VCaP (cell line): Measurements from ENCODE around the gene ACAP2.
"Not testable (repeated sequence)": the region's sequence is repeated elsewhere in the genome, so short reads cannot be mapped to it uniquely, and the experiment has no call there.

Experiments
- H3K27ac ChIP-seq: fragments of 450-650 bp; 2 replicates; pipeline ENCODE4 v1.5.1; 2017
- TF ChIP-seq, protein P1 (sequence below): fragments of 450-650 bp; conservative IDR thresholded peaks from 2 replicates; pipeline ENCODE4 v1.5.1; 2017; ENCODE audit warnings: mild to moderate bottlenecking, moderate library complexity

ACAP2 gene, protein sequence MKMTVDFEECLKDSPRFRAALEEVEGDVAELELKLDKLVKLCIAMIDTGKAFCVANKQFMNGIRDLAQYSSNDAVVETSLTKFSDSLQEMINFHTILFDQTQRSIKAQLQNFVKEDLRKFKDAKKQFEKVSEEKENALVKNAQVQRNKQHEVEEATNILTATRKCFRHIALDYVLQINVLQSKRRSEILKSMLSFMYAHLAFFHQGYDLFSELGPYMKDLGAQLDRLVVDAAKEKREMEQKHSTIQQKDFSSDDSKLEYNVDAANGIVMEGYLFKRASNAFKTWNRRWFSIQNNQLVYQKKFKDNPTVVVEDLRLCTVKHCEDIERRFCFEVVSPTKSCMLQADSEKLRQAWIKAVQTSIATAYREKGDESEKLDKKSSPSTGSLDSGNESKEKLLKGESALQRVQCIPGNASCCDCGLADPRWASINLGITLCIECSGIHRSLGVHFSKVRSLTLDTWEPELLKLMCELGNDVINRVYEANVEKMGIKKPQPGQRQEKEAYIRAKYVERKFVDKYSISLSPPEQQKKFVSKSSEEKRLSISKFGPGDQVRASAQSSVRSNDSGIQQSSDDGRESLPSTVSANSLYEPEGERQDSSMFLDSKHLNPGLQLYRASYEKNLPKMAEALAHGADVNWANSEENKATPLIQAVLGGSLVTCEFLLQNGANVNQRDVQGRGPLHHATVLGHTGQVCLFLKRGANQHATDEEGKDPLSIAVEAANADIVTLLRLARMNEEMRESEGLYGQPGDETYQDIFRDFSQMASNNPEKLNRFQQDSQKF

DNA sequence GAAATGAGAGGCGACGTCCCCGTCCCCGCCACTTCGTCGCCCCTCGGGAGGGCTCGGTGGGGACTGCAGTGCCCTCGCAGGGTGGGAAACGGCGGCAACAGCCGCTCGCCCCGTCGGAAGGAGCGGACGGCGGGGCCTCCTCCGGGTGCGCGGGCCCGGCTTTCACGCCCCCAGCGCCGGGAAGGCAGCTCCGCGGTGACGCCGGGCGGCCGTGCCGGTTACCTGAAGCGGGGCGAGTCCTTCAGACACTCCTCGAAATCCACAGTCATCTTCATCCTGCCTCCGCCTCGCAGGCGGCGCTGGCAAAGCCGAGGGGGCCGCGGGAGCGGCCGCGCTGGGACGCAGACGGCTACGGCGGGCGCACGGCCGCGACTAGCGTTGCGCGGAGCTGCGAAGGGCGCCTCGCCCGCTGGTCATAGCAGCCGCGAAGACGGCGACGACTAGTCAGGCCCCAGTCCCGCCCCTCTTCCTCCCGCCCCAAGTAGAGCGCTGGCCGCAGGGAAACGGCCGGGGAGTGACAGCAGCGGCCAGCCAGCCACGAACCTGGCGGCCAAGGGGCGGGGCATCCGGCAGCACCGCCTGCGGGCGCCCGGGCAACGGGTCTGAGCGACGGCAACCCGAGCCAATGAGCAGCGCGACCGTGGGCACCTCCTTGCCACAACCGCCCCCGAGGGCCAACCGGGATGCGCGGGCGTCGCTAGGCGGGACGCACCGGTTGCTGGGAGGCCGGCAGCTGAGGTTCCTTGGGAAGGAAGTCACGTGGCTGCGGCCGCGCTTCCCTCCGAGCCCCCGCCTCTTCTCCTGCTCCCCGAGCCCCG is at the start of gene ACAP2:
TSS of gene ACAP2 (minus strand) at position 448 of the 818 bp plus-strand sequence. CDS start at position 275, 173 bp downstream.
- peak within 1 kb of the TSS; percentile 89 for H3K27ac ChIP-seq
- TF ChIP-seq, protein P1, sequence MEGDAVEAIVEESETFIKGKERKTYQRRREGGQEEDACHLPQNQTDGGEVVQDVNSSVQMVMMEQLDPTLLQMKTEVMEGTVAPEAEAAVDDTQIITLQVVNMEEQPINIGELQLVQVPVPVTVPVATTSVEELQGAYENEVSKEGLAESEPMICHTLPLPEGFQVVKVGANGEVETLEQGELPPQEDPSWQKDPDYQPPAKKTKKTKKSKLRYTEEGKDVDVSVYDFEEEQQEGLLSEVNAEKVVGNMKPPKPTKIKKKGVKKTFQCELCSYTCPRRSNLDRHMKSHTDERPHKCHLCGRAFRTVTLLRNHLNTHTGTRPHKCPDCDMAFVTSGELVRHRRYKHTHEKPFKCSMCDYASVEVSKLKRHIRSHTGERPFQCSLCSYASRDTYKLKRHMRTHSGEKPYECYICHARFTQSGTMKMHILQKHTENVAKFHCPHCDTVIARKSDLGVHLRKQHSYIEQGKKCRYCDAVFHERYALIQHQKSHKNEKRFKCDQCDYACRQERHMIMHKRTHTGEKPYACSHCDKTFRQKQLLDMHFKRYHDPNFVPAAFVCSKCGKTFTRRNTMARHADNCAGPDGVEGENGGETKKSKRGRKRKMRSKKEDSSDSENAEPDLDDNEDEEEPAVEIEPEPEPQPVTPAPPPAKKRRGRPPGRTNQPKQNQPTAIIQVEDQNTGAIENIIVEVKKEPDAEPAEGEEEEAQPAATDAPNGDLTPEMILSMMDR: no peak

DNA sequence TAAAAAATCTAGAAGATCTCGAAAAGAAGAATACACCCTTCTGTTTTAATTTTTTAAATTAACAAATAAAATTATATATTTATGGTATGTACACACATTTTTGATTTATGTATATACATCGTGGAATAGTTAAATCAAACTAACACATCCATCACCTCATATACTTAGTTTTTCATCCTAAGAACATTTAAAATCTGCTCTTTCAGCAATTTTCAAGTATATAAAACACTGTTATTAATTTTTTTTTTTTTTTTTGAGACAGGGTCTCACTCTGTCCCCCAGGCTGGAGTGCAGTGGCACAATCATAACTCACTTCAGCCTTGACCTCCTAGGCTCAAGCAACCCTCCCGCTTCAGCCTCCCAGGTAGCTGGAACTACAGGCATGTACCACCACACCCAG is 32.8 kb upstream of the ACAP2 start:
- TF ChIP-seq, protein P1: no peak
- H3K27ac ChIP-seq: no peak overlapping the region

DNA sequence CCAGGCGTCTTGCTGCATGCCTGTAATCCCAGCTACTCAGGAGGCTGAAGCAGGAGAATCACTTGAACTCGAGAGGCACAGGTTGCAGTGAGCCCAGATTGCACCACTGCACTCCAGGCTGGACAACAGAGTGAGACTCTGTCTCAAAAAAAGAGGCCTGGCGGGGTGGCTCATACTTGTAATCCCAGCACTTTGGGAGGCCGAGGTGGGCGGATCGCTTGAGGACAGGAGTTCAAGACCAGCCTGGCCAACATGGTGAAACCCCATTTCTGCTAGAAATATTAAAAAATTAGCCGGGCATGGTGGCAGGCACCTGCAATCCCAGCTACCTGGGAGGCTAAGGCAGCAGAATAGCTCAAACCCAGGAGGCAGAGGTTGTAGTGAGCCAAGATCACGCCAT is 32.3 kb upstream of the ACAP2 start:
- H3K27ac ChIP-seq: not testable (repeated sequence)

DNA sequence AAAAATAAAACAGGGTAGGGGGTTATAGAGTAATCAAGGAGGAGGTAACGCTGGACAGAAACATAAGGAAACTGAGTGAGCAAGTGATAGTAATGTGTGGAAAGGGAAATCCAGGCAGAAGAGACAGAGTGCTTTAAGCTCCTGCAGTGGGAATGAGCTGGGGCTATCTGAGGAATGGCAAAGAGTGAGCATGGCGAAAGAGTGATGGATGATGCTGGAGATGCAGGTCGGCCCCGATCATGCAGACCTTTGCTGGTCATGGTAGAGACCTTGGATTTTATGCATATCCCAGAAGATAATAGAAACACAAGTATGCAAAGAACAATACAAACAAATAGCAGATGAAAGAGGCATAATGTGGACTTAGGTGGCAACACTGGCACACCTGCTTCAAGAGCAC is 26.0 kb upstream of the ACAP2 start:
- TF ChIP-seq, protein P1: no peak
- no peak overlapping the region for H3K27ac ChIP-seq

DNA sequence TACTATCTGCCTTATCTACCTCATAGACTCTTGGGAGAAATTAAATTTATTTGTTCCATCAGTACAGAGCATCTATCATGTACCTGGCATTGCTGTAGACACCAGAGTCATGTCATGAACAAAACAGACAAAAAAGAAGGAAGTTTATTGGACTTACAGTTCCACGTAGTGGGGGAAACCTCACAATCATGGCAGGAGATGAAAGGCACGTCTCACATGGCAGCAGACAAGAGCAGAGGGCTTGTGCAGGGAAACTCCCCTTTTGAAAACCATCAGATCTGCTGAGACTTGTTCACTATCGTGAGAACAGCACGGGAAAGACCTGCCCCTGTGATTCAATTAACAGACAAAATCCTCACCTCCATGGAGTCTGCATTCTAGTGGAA is 25.6 kb upstream of the ACAP2 start:
- TF ChIP-seq, protein P1: no peak

DNA sequence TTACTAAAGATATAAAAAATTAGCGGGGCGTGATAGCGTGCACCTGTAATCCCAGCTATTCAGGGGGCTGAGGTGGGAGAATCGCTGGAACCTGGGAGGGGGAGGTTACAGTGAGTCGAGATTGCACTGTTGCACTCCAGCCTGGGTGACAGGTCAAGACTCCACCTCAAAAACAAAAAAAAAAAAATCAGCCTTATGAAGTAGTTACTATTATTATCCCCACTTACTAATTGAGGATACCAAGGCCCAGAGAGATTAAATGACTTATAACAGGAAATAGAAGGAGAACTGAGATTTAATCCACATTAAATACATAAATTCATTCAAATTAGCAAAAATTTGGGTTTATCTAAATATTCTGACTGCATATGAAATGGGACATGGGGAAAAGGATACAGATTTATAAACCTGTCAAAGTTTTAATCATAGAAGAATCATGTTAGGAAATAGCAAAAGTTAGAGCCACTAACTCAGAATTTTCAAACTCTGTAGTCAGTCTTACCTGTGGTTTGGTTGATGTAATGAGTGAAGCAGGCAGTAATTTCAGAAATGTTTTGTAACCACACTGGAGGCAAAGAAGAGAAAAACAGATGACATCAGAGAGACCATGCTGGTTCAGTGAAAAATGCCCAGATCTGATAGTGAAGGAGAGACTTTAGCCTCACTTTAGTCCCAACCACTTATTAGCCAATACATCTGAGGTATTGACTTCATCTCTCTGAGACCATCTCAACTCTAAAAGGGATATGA is 25.0 kb upstream of the ACAP2 start:
- no peak overlapping the region for H3K27ac ChIP-seq
- TF ChIP-seq, protein P1: no peak

More for the DNA sequence above, 25.6 kb upstream of the ACAP2 start:
- no peak overlapping the region for H3K27ac ChIP-seq

DNA sequence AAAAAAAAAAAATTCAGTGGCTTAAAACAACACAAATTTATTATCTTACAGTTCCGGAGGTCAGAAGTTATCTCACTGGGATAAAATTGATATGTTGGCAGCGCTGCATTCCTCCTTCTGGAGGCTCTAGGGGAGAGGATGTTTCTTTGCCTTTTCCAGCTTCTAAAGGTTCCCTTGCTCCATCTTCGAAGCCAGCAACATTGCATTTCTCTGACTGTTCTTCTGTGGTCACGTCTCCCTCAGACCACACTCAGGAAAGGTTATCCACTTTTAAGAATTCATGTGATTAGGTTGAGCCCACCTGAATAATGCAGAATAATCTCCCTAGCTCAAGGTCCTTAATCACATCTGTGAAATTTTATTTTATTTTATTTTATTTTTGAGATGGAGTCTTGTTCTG is 23.4 kb upstream of the ACAP2 start:
- no peak overlapping the region for H3K27ac ChIP-seq
- TF ChIP-seq, protein P1: no peak

DNA sequence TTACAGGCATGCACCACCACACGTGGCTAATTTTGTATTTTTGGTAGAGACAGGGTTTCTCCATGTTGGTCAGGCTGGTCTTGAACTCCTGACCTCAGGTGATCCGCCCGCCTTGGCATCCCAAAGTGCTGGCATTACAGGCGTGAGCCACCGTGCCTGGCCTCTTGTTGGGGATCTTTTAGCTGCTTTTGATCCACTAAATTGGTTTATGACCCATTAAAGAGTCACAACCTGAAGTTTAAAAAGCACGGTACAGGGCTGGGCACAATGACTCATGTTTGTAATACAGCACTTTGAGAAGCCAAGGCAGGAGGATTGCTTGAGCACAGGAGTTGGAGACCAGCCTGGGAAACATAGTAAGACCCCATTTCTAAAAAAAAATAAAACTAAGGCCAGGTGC is 20.1 kb upstream of the ACAP2 start:
- not testable (repeated sequence) for H3K27ac ChIP-seq
